ENCODE results near the gene STRIP2. TPM values are rescaled to one million over a fixed set of nuclear protein-coding genes. Genes with fewer than 3 reads are reported as not detected.
"Not testable (repeated sequence)": the region's sequence is repeated elsewhere in the genome, so short reads cannot be mapped to it uniquely, and the experiment has no call there.

STRIP2 gene
- total and polyA plus RNA-seq, 9 donors = 5.1 to 10.1 (median 6.2) TPM

- not testable (repeated sequence) for H3K36me3 ChIP-seq (ENCODE audit: control insufficient read depth, insufficient read depth, low read length); DNase-seq; H3K4me1 ChIP-seq (ENCODE audit: control insufficient read depth, insufficient read depth, low read length); H3K4me3 ChIP-seq (ENCODE audit: low read length); H3K27ac ChIP-seq (ENCODE audit: low read length); H3K9me3 ChIP-seq (replicated peaks; ENCODE audit: control insufficient read depth, low read depth, low read length); H3K27me3 ChIP-seq (ENCODE audit: control insufficient read depth, insufficient read depth, low read length)
- whole genome bisulfite sequencing (ENCODE audit: insufficient coverage) = 100% methylated on average over 1 of the region's 6 CpGs
Observed at GRCh38 chr7:129481376-129481775, 47.1 kb downstream of the STRIP2 start.

GRCh38 chr7:129482781-129483180, 48.5 kb downstream of the STRIP2 start:
- no peaks in the 10 kb centered on the region for H3K9me3 ChIP-seq (replicated peaks; ENCODE audit: control insufficient read depth, low read depth, low read length)
- no peak overlapping the region for H3K4me3 ChIP-seq (ENCODE audit: low read length)
- no peak for DNase-seq
- H3K27me3 ChIP-seq (ENCODE audit: control insufficient read depth, insufficient read depth, low read length) = no peaks in the 10 kb centered on the region
- H3K4me1 ChIP-seq (ENCODE audit: control insufficient read depth, insufficient read depth, low read length) = no peaks in the 10 kb centered on the region
- no peaks in the 10 kb centered on the region for H3K36me3 ChIP-seq (ENCODE audit: control insufficient read depth, insufficient read depth, low read length)
- WGBS (ENCODE audit: insufficient coverage) = 100% methylated on average over 1 of the region's 8 CpGs
- H3K27ac ChIP-seq (ENCODE audit: low read length) = no peak overlapping the region

- no peak for DNase-seq
- Histone ChIP-seq H3K27me3 (ENCODE audit: control insufficient read depth, insufficient read depth, low read length) (no peaks in the 10 kb centered on the region), H3K9me3 (replicated peaks; ENCODE audit: control insufficient read depth, low read depth, low read length) (no peaks in the 10 kb centered on the region), H3K27ac (ENCODE audit: low read length) (no peak overlapping the region), H3K4me3 (ENCODE audit: low read length) (no peak overlapping the region), H3K36me3 (ENCODE audit: control insufficient read depth, insufficient read depth, low read length) (no peaks in the 10 kb centered on the region), H3K4me1 (ENCODE audit: control insufficient read depth, insufficient read depth, low read length) (no peaks in the 10 kb centered on the region)
- 88% methylated on average over 1 of the region's 3 CpGs for WGBS (ENCODE audit: insufficient coverage)
Observed at GRCh38 chr7:129489491-129489890, 55.3 kb downstream of the STRIP2 start.

GRCh38 chr7:129492391-129492790, 58.2 kb downstream of the STRIP2 start:
- H3K9me3 ChIP-seq (replicated peaks; ENCODE audit: control insufficient read depth, low read depth, low read length) = no peaks in the 10 kb centered on the region
- no peaks in the 10 kb centered on the region for H3K4me1 ChIP-seq (ENCODE audit: control insufficient read depth, insufficient read depth, low read length)
- H3K4me3 ChIP-seq (ENCODE audit: low read length) = no peak overlapping the region
- no peaks in the 10 kb centered on the region for H3K36me3 ChIP-seq (ENCODE audit: control insufficient read depth, insufficient read depth, low read length)
- H3K27ac ChIP-seq (ENCODE audit: low read length) = no peak overlapping the region
- no peaks in the 10 kb centered on the region for H3K27me3 ChIP-seq (ENCODE audit: control insufficient read depth, insufficient read depth, low read length)
- DNase-seq = no peak
- WGBS (ENCODE audit: insufficient coverage) = 83% methylated on average over 1 of the region's 2 CpGs

- H3K4me1 ChIP-seq (ENCODE audit: control insufficient read depth, insufficient read depth, low read length) = no peaks in the 10 kb centered on the region
- no peak overlapping the region for H3K27ac ChIP-seq (ENCODE audit: low read length)
- H3K36me3 ChIP-seq (ENCODE audit: control insufficient read depth, insufficient read depth, low read length) = no peaks in the 10 kb centered on the region
- H3K9me3 ChIP-seq (replicated peaks; ENCODE audit: control insufficient read depth, low read depth, low read length) = no peaks in the 10 kb centered on the region
- peak; percentile 16 for DNase-seq
- H3K27me3 ChIP-seq (ENCODE audit: control insufficient read depth, insufficient read depth, low read length) = no peaks in the 10 kb centered on the region
- no peak overlapping the region for H3K4me3 ChIP-seq (ENCODE audit: low read length)
- WGBS (ENCODE audit: insufficient coverage) = no CpG with 5 or more reads among the region's 1 CpG
Observed at GRCh38 chr7:129493555-129493954, 59.3 kb downstream of the STRIP2 start.

GRCh38 chr7:129494041-129494440, 59.8 kb downstream of the STRIP2 start:
- peak; percentile 71 for DNase-seq
- WGBS (ENCODE audit: insufficient coverage) = 43% methylated on average over 2 of the region's 5 CpGs
- H3K36me3 ChIP-seq (ENCODE audit: control insufficient read depth, insufficient read depth, low read length) = no peaks in the 10 kb centered on the region

GRCh38 chr7:129495987-129496386, 61.8 kb downstream of the STRIP2 start:
- Histone ChIP-seq H3K4me1 (ENCODE audit: control insufficient read depth, insufficient read depth, low read length) (no peaks in the 10 kb centered on the region), H3K36me3 (ENCODE audit: control insufficient read depth, insufficient read depth, low read length) (no peaks in the 10 kb centered on the region), H3K4me3 (ENCODE audit: low read length) (no peak overlapping the region), H3K9me3 (replicated peaks; ENCODE audit: control insufficient read depth, low read depth, low read length) (no peaks in the 10 kb centered on the region), H3K27me3 (ENCODE audit: control insufficient read depth, insufficient read depth, low read length) (no peaks in the 10 kb centered on the region), H3K27ac (ENCODE audit: low read length) (no peak overlapping the region)
- WGBS (ENCODE audit: insufficient coverage) = 0% methylated on average over 1 of the region's 1 CpG
- DNase-seq = no peak

More at GRCh38 chr7:129494041-129494440, 59.8 kb downstream of the STRIP2 start:
- Histone ChIP-seq H3K4me3 (ENCODE audit: low read length) (no peak overlapping the region), H3K9me3 (replicated peaks; ENCODE audit: control insufficient read depth, low read depth, low read length) (no peaks in the 10 kb centered on the region), H3K27ac (ENCODE audit: low read length) (no peak overlapping the region), H3K4me1 (ENCODE audit: control insufficient read depth, insufficient read depth, low read length) (no peaks in the 10 kb centered on the region), H3K27me3 (ENCODE audit: control insufficient read depth, insufficient read depth, low read length) (no peaks in the 10 kb centered on the region)

GRCh38 chr7:129496653-129497052, 62.4 kb downstream of the STRIP2 start:
- Histone ChIP-seq H3K27me3 (ENCODE audit: control insufficient read depth, insufficient read depth, low read length) (peaks cover 4% of the 10 kb centered on the region), H3K4me3 (ENCODE audit: low read length) (no peak overlapping the region)
- 76% methylated on average over 7 of the region's 7 CpGs for WGBS (ENCODE audit: insufficient coverage)

GRCh38 chr7:129497156-129497555, 62.9 kb downstream of the STRIP2 start:
- Histone ChIP-seq H3K36me3 (ENCODE audit: control insufficient read depth, insufficient read depth, low read length) (no peaks in the 10 kb centered on the region), H3K27me3 (ENCODE audit: control insufficient read depth, insufficient read depth, low read length) (peaks cover 7% of the 10 kb centered on the region), H3K4me1 (ENCODE audit: control insufficient read depth, insufficient read depth, low read length) (peaks cover 3% of the 10 kb centered on the region), H3K27ac (ENCODE audit: low read length) (no peak overlapping the region), H3K9me3 (replicated peaks; ENCODE audit: control insufficient read depth, low read depth, low read length) (no peaks in the 10 kb centered on the region), H3K4me3 (ENCODE audit: low read length) (no peak overlapping the region)
- no peak for DNase-seq
- WGBS (ENCODE audit: insufficient coverage) = 84% methylated on average over 4 of the region's 4 CpGs

More at GRCh38 chr7:129496653-129497052, 62.4 kb downstream of the STRIP2 start:
- no peak overlapping the region for H3K27ac ChIP-seq (ENCODE audit: low read length)
- no peak for DNase-seq
- H3K4me1 ChIP-seq (ENCODE audit: control insufficient read depth, insufficient read depth, low read length) = no peaks in the 10 kb centered on the region
- H3K9me3 ChIP-seq (replicated peaks; ENCODE audit: control insufficient read depth, low read depth, low read length) = no peaks in the 10 kb centered on the region
- H3K36me3 ChIP-seq (ENCODE audit: control insufficient read depth, insufficient read depth, low read length) = no peaks in the 10 kb centered on the region

GRCh38 chr7:129498021-129498420, 63.8 kb downstream of the STRIP2 start:
- H3K36me3 ChIP-seq (ENCODE audit: control insufficient read depth, insufficient read depth, low read length) = no peaks in the 10 kb centered on the region
- H3K4me1 ChIP-seq (ENCODE audit: control insufficient read depth, insufficient read depth, low read length) = peaks cover 8% of the 10 kb centered on the region
- no peak overlapping the region for H3K4me3 ChIP-seq (ENCODE audit: low read length)
- DNase-seq = no peak
- H3K27me3 ChIP-seq (ENCODE audit: control insufficient read depth, insufficient read depth, low read length) = peaks cover 13% of the 10 kb centered on the region
- 100% methylated on average over 1 of the region's 1 CpG for WGBS (ENCODE audit: insufficient coverage)
- H3K9me3 ChIP-seq (replicated peaks; ENCODE audit: control insufficient read depth, low read depth, low read length) = no peaks in the 10 kb centered on the region
- H3K27ac ChIP-seq (ENCODE audit: low read length) = no peak overlapping the region

- Histone ChIP-seq H3K27me3 (ENCODE audit: control insufficient read depth, insufficient read depth, low read length) (peaks cover 20% of the 10 kb centered on the region), H3K27ac (ENCODE audit: low read length) (no peak overlapping the region), H3K4me1 (ENCODE audit: control insufficient read depth, insufficient read depth, low read length) (peaks cover 10% of the 10 kb centered on the region), H3K9me3 (replicated peaks; ENCODE audit: control insufficient read depth, low read depth, low read length) (no peaks in the 10 kb centered on the region), H3K36me3 (ENCODE audit: control insufficient read depth, insufficient read depth, low read length) (no peaks in the 10 kb centered on the region), H3K4me3 (ENCODE audit: low read length) (no peak overlapping the region)
- DNase-seq = no peak
- WGBS (ENCODE audit: insufficient coverage) = 80% methylated on average over 1 of the region's 6 CpGs
Observed at GRCh38 chr7:129499999-129500398, 65.8 kb downstream of the STRIP2 start.
